Measurements from ENCODE around the gene SSTR3.
"Not testable (repeated sequence)": the region's sequence is repeated elsewhere in the genome, so short reads cannot be mapped to it uniquely, and the experiment has no call there.

Gene SSTR3

GRCh38 chr22:37242395-37242918 is 30.2 kb upstream of the SSTR3 start:
- peak; percentile 74 to 82 for DNase-seq (ENCODE audit: low read depth in 2 of 2)

GRCh38 chr22:37241351-37242142 is 29.3 kb upstream of the SSTR3 start:
- DNase-seq (ENCODE audit: low read depth in 2 of 2) = no peak

- no peak for DNase-seq (ENCODE audit: low read depth in 2 of 2)
Observed at GRCh38 chr22:37240941-37241320, 28.7 kb upstream of the SSTR3 start.

- no peak for DNase-seq (ENCODE audit: low read depth in 2 of 2)
Observed at GRCh38 chr22:37240240-37240940, 28.1 kb upstream of the SSTR3 start.

- no peak for DNase-seq (ENCODE audit: low read depth in 2 of 2)
Observed at GRCh38 chr22:37239336-37240239, 27.3 kb upstream of the SSTR3 start.

GRCh38 chr22:37237371-37238268 is 25.3 kb upstream of the SSTR3 start:
- no peak for DNase-seq (ENCODE audit: low read depth in 2 of 2)

GRCh38 chr22:37235897-37236607 is 23.8 kb upstream of the SSTR3 start:
- DNase-seq (ENCODE audit: low read depth in 2 of 2) = no peak

- DNase-seq (ENCODE audit: low read depth in 2 of 2) = no peak
Observed at GRCh38 chr22:37234736-37235711, 22.7 kb upstream of the SSTR3 start.

GRCh38 chr22:37233751-37234631 is 21.7 kb upstream of the SSTR3 start:
- DNase-seq (ENCODE audit: low read depth in 2 of 2) = no peak

- DNase-seq (ENCODE audit: low read depth in 2 of 2) = not testable (repeated sequence)
Observed at GRCh38 chr22:37233371-37233750, 21.1 kb upstream of the SSTR3 start.

GRCh38 chr22:37232140-37232998 is 20.1 kb upstream of the SSTR3 start:
- DNase-seq (ENCODE audit: low read depth in 2 of 2) = no peak

- DNase-seq (ENCODE audit: low read depth in 2 of 2) = no peak
Observed at GRCh38 chr22:37231406-37232139, 19.3 kb upstream of the SSTR3 start.

GRCh38 chr22:37230673-37231405 is 18.6 kb upstream of the SSTR3 start:
- no peak for DNase-seq (ENCODE audit: low read depth in 2 of 2)

- DNase-seq (ENCODE audit: low read depth in 2 of 2) = peak; percentile 69 to 78
Observed at GRCh38 chr22:37229805-37230672, 17.8 kb upstream of the SSTR3 start.
